Measurements from ENCODE around the gene RILPL1. TPM values are rescaled to one million over a fixed set of nuclear protein-coding genes. Genes with fewer than 3 reads are reported as not detected.

RILPL1 gene
- total RNA-seq, 1 experiment from 2014 or later, result 18.8 TPM

GRCh38 chr12:123489580-123489979 lies 43.9 kb downstream of the RILPL1 start:
- DNase-seq (no peak), ATAC-seq (no peak)
- H3K27ac ChIP-seq (ENCODE audit: low read length), result no peak overlapping the region
- intact Hi-C loops (cut with micrococcal nuclease), result no loop called here
- no peaks in the 10 kb centered on the region for H3K9me3 ChIP-seq (ENCODE audit: low read length)
- CTCF ChIA-PET, result no interaction called here
- H3K4me2 ChIP-seq (ENCODE audit: low read length), result no peak overlapping the region
- no peaks in the 10 kb centered on the region for H3K79me2 ChIP-seq (ENCODE audit: low read length)
- H3K9ac ChIP-seq (ENCODE audit: low read length), result no peak overlapping the region
- H3K4me1 ChIP-seq (ENCODE audit: insufficient read depth, low read length), result no peaks in the 10 kb centered on the region
- no peaks in the 10 kb centered on the region for H3K27me3 ChIP-seq (ENCODE audit: low read length)
- BruUV-seq (replicated peaks), result no TSS peak
- no peaks in the 10 kb centered on the region for H3F3A ChIP-seq (ENCODE audit: low read length, unreplicated experiment)
- no peaks in the 10 kb centered on the region for H3K9me2 ChIP-seq (replicated peaks; ENCODE audit: low read length)
- no peaks in the 10 kb centered on the region for H4K20me1 ChIP-seq (ENCODE audit: low read length)
- no peaks in the 10 kb centered on the region for H3K36me3 ChIP-seq (ENCODE audit: low read depth, low read length)
- no peak for TF ChIP-seq EZH2 (IDR thresholded peaks at IDR 0.05; ENCODE audit: low read length, unreplicated experiment)
- TF ChIP-seq CTCF (conservative IDR thresholded peaks at IDR 0.05; ENCODE audit: low read depth, low read length), result no peak
- no peak for TF ChIP-seq EZH2phosphoT487 (IDR thresholded peaks at IDR 0.05; ENCODE audit: borderline replicate concordance, low read length)
- no peak overlapping the region for H3K4me3 ChIP-seq (ENCODE audit: low read length)
- POLR2A ChIA-PET (ENCODE audit: unreplicated experiment), result no interaction called here
- no peak overlapping the region for H2AFZ ChIP-seq (ENCODE audit: low read length)

- H3K4me3 ChIP-seq (ENCODE audit: low read length), result no peak overlapping the region
- H3F3A ChIP-seq (ENCODE audit: low read length, unreplicated experiment), result no peaks in the 10 kb centered on the region
- no peak overlapping the region for H3K27ac ChIP-seq (ENCODE audit: low read length)
- TF ChIP-seq EZH2 (IDR thresholded peaks at IDR 0.05; ENCODE audit: low read length, unreplicated experiment), result no peak
- TF ChIP-seq EZH2phosphoT487 (IDR thresholded peaks at IDR 0.05; ENCODE audit: borderline replicate concordance, low read length), result no peak
- TF ChIP-seq CTCF (conservative IDR thresholded peaks at IDR 0.05; ENCODE audit: low read depth, low read length), result no peak
- H3K27me3 ChIP-seq (ENCODE audit: low read length), result no peaks in the 10 kb centered on the region
- H3K9ac ChIP-seq (ENCODE audit: low read length), result no peak overlapping the region
- H3K4me1 ChIP-seq (ENCODE audit: insufficient read depth, low read length), result no peaks in the 10 kb centered on the region
- no TSS peak for BruUV-seq (replicated peaks)
- no peaks in the 10 kb centered on the region for H4K20me1 ChIP-seq (ENCODE audit: low read length)
- no peaks in the 10 kb centered on the region for H3K79me2 ChIP-seq (ENCODE audit: low read length)
- no peaks in the 10 kb centered on the region for H3K9me2 ChIP-seq (replicated peaks; ENCODE audit: low read length)
- DNase-seq (no peak), ATAC-seq (no peak)
- no peak overlapping the region for H3K4me2 ChIP-seq (ENCODE audit: low read length)
- ChIA-PET POLR2A (ENCODE audit: unreplicated experiment) (no interaction called here), CTCF (no interaction called here)
- no peak overlapping the region for H2AFZ ChIP-seq (ENCODE audit: low read length)
- no peaks in the 10 kb centered on the region for H3K9me3 ChIP-seq (ENCODE audit: low read length)
- intact Hi-C loops (cut with micrococcal nuclease), result no loop called here
- no peaks in the 10 kb centered on the region for H3K36me3 ChIP-seq (ENCODE audit: low read depth, low read length)
Observed at GRCh38 chr12:123488539-123489230, 44.8 kb downstream of the RILPL1 start.

- CTCF ChIA-PET, result no interaction called here
- H3K9me3 ChIP-seq (ENCODE audit: low read length), result no peaks in the 10 kb centered on the region
- no peak for DNase-seq
- POLR2A ChIA-PET (ENCODE audit: unreplicated experiment), result no interaction called here
- TF ChIP-seq CTCF (conservative IDR thresholded peaks at IDR 0.05; ENCODE audit: low read depth, low read length) (no peak), EZH2 (IDR thresholded peaks at IDR 0.05; ENCODE audit: low read length, unreplicated experiment) (no peak), EZH2phosphoT487 (IDR thresholded peaks at IDR 0.05; ENCODE audit: borderline replicate concordance, low read length) (no peak)
- no peak overlapping the region for H2AFZ ChIP-seq (ENCODE audit: low read length)
- H3K4me2 ChIP-seq (ENCODE audit: low read length), result no peak overlapping the region
- intact Hi-C loops (cut with micrococcal nuclease), result no loop called here
- no peak for ATAC-seq
- H3K4me3 ChIP-seq (ENCODE audit: low read length), result no peak overlapping the region
- no peak overlapping the region for H3K27ac ChIP-seq (ENCODE audit: low read length)
- H3K79me2 ChIP-seq (ENCODE audit: low read length), result no peaks in the 10 kb centered on the region
- no peaks in the 10 kb centered on the region for H3K27me3 ChIP-seq (ENCODE audit: low read length)
- H3F3A ChIP-seq (ENCODE audit: low read length, unreplicated experiment), result no peaks in the 10 kb centered on the region
- H3K4me1 ChIP-seq (ENCODE audit: insufficient read depth, low read length), result no peaks in the 10 kb centered on the region
- no peaks in the 10 kb centered on the region for H3K36me3 ChIP-seq (ENCODE audit: low read depth, low read length)
- no peak overlapping the region for H3K9ac ChIP-seq (ENCODE audit: low read length)
- no TSS peak for BruUV-seq (replicated peaks)
- H4K20me1 ChIP-seq (ENCODE audit: low read length), result no peaks in the 10 kb centered on the region
- no peaks in the 10 kb centered on the region for H3K9me2 ChIP-seq (replicated peaks; ENCODE audit: low read length)
Observed at GRCh38 chr12:123487428-123487827, 46.1 kb downstream of the RILPL1 start.

Measured in PC-3 (cell line).